ENCODE measurements around the gene CLCN2. TPM values are rescaled to one million over a fixed set of nuclear protein-coding genes. Genes with fewer than 3 reads are reported as not detected.

CLCN2 gene
- total RNA-seq, 1 experiment from 2014 or later: 20.2 TPM

DNA sequence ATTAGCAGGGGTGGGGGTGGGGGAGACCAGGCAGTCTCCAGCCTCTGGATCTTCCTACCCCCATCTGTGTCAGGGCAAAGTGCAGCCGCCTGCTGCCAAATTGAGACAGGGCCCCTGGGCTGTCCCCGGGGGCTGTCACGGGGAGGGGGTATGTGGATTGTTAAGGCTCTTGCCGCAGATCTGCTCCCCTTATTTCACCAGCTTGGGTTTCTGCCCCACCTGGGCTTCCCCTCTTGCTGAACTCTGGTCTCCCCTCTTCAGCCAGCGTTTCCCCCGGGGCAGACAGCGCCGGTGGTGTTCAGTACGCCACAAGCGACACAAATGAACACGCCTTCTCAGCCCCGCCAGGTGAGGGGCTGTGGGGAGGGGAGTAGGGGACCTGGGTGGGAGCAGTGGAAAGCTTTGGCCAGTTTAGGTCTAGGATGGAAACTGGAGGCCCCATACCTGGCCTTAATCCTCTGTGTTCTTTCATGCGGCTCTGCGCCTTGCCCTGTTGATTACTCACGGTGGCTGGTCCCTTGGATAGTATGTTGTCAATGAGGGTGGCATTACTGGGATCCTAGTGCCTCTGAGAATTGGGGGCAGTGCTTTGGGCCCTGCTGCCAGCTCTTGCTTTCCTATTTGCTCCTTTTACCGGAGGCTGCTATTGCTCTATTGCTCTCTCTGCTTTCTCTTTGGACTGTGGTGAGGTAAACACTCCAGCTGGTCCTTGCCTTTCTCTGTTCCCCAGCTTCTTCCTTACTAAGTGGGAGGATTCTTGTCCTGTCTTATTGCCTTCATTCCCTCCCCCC lies 45.3 kb downstream of the CLCN2 start:
- in situ Hi-C loops (cut with HindIII; ENCODE audit: low pct_unique_long_range_greater_than_20kb, low sequenced_read_pairs): no loop called here
- no peak for DNase-seq (ENCODE audit: low read depth)

GRCh38 chr3:184315543-184315867 lies 45.9 kb downstream of the CLCN2 start:
- DNase-seq (ENCODE audit: low read depth): no peak
- in situ Hi-C loops (cut with HindIII; ENCODE audit: low pct_unique_long_range_greater_than_20kb, low sequenced_read_pairs): no loop called here

DNA sequence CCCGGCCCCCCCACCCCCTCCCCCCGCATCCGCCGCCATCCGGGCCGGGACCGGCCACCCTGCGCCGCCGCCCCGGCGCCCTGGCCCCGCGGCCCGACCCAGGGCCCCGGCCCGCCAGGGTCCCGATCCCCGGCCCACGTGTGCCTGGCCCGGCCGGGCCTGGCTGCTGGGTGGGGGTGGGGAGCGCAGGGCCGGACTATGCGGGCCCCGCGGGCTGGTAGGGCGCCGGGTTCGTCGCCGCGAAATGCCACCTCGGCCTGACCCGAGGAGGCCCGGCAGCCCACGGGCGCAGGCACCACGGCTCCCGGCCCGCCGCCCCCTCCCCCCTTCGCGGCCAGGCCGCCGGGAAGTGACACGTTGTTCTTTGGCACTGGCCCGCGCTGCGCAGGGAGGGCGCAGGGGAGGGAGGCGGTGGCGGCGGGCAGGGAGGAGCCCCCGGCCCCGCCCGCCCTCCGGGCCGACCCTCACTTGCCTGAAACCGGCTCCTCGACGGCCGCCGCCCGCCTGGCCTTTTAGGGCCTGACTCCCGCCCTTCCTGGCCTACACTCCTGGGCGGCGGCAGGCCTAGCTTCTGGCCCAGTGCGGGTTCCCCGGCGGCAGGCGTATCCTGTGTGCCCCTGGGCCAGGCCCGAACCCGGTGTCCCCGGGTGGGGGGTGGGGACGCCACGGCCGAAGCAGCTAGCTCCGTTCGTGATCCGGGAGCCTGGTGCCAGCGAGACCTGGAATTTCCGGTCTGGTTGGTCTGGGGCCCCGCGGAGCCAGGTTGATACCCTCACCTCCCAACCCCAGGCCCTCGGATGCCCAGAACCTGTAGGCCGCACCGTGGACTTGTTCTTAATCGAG lies 46.5 kb downstream of the CLCN2 start:
- peak; percentile 66 for DNase-seq (ENCODE audit: low read depth)
- in situ Hi-C loops (cut with HindIII; ENCODE audit: low pct_unique_long_range_greater_than_20kb, low sequenced_read_pairs): no loop called here

- in situ Hi-C loops (cut with HindIII; ENCODE audit: low pct_unique_long_range_greater_than_20kb, low sequenced_read_pairs): no loop called here
- peak; percentile 91 for DNase-seq (ENCODE audit: low read depth)
Observed at GRCh38 chr3:184314363-184314699, 47.1 kb downstream of the CLCN2 start, which contains the start of gene EIF4G1. TSS of gene EIF4G1 (plus strand) at chr3:184314606. CDS start at chr3:184315797, 1,191 bp downstream.

- in situ Hi-C loops (cut with HindIII; ENCODE audit: low pct_unique_long_range_greater_than_20kb, low sequenced_read_pairs): no loop called here
- DNase-seq (ENCODE audit: low read depth): no peak
Observed at GRCh38 chr3:184311633-184312032, 49.8 kb downstream of the CLCN2 start.

- DNase-seq (ENCODE audit: low read depth): no peak
- in situ Hi-C loops (cut with HindIII; ENCODE audit: low pct_unique_long_range_greater_than_20kb, low sequenced_read_pairs): no loop called here
Observed at GRCh38 chr3:184308744-184309143, 52.7 kb downstream of the CLCN2 start.

GRCh38 chr3:184307915-184308314 lies 53.5 kb downstream of the CLCN2 start:
- no peak for DNase-seq (ENCODE audit: low read depth)
- in situ Hi-C loops (cut with HindIII; ENCODE audit: low pct_unique_long_range_greater_than_20kb, low sequenced_read_pairs): no loop called here

DNA sequence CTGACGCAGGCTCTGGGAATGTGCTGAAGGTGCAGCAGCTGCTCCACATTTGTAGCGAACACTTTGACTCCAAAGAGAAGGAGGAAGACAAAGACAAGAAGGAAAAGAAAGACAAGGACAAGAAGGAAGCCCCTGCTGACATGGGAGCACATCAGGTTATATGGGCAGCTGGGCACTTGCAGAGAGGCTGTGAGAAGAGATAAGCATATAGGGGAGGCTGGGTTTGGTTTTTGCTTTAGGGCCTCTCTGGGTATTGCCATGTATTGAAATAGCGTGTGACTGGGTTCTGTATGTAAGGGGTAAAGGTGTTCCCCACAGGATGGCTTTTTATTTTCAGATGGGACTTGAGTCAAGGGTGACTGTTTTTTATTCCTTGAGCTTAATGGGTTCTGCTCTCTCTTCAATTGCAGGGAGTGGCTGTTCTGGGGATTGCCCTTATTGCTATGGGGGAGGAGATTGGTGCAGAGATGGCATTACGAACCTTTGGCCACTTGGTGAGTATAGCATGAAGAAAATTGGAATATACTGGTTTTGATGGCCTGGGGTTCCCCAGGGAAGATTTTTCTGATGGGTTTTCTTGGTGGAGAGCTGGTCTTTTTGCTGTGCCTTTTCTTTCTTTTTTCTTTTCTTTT lies 54.9 kb downstream of the CLCN2 start:
- in situ Hi-C loops (cut with HindIII; ENCODE audit: low pct_unique_long_range_greater_than_20kb, low sequenced_read_pairs): no loop called here
- no peak for DNase-seq (ENCODE audit: low read depth)

- DNase-seq (ENCODE audit: low read depth): no peak
- in situ Hi-C loops (cut with HindIII; ENCODE audit: low pct_unique_long_range_greater_than_20kb, low sequenced_read_pairs): no loop called here
Observed at GRCh38 chr3:184305577-184305976, 55.8 kb downstream of the CLCN2 start.

DNA sequence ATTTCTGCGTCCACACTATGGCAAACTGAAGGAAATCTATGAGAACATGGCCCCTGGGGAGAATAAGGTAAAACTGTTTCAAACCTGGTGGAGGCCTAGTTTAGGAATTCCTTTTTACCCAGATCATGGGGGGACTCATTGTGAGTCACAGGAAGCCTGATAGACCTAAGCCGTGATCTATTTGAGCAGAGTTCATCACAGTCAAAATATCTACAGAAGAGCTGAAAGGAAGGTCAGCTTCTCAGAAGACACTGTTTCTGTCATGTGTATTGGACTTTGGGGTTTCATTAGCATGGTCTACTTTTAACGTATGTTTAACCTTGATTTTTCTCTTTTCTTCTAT lies 61.1 kb downstream of the CLCN2 start:
- DNase-seq (ENCODE audit: low read depth): no peak
- in situ Hi-C loops (cut with HindIII; ENCODE audit: low pct_unique_long_range_greater_than_20kb, low sequenced_read_pairs): no loop called here

DNA sequence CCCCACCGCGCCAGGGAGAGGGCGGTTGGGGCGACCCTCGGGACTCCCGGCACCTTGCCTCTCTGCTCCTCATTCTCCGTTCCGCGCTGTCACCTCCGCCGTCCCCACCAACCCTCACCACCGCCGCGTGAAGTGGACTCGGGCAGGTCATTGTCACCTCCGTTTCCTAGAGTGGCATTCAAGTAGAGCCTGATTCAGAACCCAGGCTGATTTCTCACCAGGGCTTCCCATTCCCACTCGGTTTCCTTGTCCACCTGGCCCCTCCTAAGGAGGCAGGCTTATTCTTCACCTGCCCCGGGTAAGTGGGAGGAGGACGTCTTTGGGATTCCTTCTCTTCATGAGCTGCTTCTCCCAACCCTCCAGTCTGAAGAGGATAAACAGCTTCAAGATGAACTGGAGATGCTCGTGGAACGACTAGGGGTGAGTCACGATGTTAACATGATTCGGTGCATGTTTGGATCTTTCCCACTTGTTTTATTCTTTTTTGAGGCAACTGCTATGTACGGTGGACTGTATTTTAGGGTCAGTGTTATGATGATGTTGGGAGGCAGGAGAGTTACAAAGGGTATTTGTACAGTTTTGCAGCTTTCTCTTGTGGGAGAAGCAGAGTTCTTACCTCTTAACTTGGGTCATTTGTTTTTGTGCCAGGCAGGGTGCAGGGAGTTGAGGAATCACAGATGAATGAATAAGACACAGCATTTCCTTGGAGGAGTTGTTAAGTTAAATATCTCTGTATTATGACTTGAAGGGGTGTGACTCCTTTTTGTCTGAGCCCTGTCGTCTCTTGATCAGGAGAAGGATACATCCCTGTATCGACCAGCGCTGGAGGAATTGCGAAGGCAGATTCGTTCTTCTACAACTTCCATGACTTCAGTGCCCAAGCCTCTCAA lies 61.7 kb downstream of the CLCN2 start:
- no peak for DNase-seq (ENCODE audit: low read depth)
- in situ Hi-C loops (cut with HindIII; ENCODE audit: low pct_unique_long_range_greater_than_20kb, low sequenced_read_pairs): no loop called here

- in situ Hi-C loops (cut with HindIII; ENCODE audit: low pct_unique_long_range_greater_than_20kb, low sequenced_read_pairs): no loop called here
- DNase-seq (ENCODE audit: low read depth): peak; percentile 91
Observed at GRCh38 chr3:184298759-184299487, 62.5 kb downstream of the CLCN2 start, which contains the start of gene PSMD2. TSS of gene PSMD2 (plus strand) at chr3:184299241. CDS start at chr3:184299267, 26 bp downstream.

DNA sequence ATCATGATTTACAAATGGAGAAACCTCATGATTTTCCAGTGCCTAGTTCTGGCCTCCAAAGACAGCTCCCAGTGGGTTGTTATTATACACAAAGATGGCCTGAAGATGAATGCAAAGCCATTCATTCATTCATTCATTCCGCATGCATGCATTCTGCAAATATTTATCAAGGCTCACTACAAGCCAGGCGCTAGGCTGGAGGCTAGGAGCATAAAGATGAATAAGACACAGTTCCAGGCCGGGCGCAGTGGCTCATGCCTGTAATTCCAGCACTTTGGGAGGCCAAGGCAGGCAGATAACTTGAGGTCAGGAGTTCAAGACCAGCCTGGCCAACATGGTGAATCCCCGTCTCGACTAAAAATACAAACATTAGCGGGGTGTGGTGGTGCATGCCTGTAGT lies 64.8 kb downstream of the CLCN2 start:
- in situ Hi-C loops (cut with HindIII; ENCODE audit: low pct_unique_long_range_greater_than_20kb, low sequenced_read_pairs): no loop called here
- no peak for DNase-seq (ENCODE audit: low read depth)

Other genes starting within 250 kb of the CLCN2 start
- gene EIF2B5, start 226.2 kb downstream of the CLCN2 start, total RNA-seq (2014; rRNA removed; shearing (Covaris generic); ENCODE audit: low replicate concordance): 43.1 and 50.5 TPM in 2 replicates
- 28.8 and 45.6 TPM in 2 replicates for gene DVL3, start 206.2 kb downstream of the CLCN2 start, total RNA-seq (2014; rRNA removed; shearing (Covaris generic); ENCODE audit: low replicate concordance)
- gene AP2M1, start 186.8 kb downstream of the CLCN2 start, total RNA-seq (2014; rRNA removed; shearing (Covaris generic); ENCODE audit: low replicate concordance): 712 and 818 TPM in 2 replicates
- 52.1 and 65.6 TPM in 2 replicates for gene ABCF3, start 175.4 kb downstream of the CLCN2 start, total RNA-seq (2014; rRNA removed; shearing (Covaris generic); ENCODE audit: low replicate concordance)
- 0.57 and 5.7 TPM in 2 replicates for gene VWA5B2, start 132.0 kb downstream of the CLCN2 start, total RNA-seq (2014; rRNA removed; shearing (Covaris generic); ENCODE audit: low replicate concordance)
- gene ALG3, start 112.6 kb downstream of the CLCN2 start, total RNA-seq (2014; rRNA removed; shearing (Covaris generic); ENCODE audit: low replicate concordance): 33.2 and 41.5 TPM in 2 replicates
- gene EEF1AKMT4, start 111.9 kb downstream of the CLCN2 start, total RNA-seq (2014; rRNA removed; shearing (Covaris generic); ENCODE audit: low replicate concordance): 17.4 and 19.1 TPM in 2 replicates
- not detected in 2 replicates for gene CAMK2N2, start 100.1 kb downstream of the CLCN2 start, total RNA-seq (2014; rRNA removed; shearing (Covaris generic); ENCODE audit: low replicate concordance)
- gene ECE2, start 85.6 kb downstream of the CLCN2 start, total RNA-seq (2014; rRNA removed; shearing (Covaris generic); ENCODE audit: low replicate concordance): not detected in 2 replicates
- gene PSMD2, start 62.4 kb downstream of the CLCN2 start, total RNA-seq (2014; rRNA removed; shearing (Covaris generic); ENCODE audit: low replicate concordance): 533 and 581 TPM in 2 replicates
- 250 and 257 TPM in 2 replicates for gene EIF4G1, start 47.0 kb downstream of the CLCN2 start, total RNA-seq (2014; rRNA removed; shearing (Covaris generic); ENCODE audit: low replicate concordance)
- 33.4 and 39.2 TPM in 2 replicates for gene FAM131A, start 24.0 kb downstream of the CLCN2 start, total RNA-seq (2014; rRNA removed; shearing (Covaris generic); ENCODE audit: low replicate concordance)
- gene POLR2H, start 105 bp upstream of the CLCN2 start, total RNA-seq (2014; rRNA removed; shearing (Covaris generic); ENCODE audit: low replicate concordance): 139 and 169 TPM in 2 replicates
- gene THPO, start 16.6 kb upstream of the CLCN2 start, total RNA-seq (2014; rRNA removed; shearing (Covaris generic); ENCODE audit: low replicate concordance): 0.61 TPM in 1 of 2 replicates, not detected in the other
- 0.84 TPM in 1 of 2 replicates, not detected in the other for gene CHRD, start 18.4 kb upstream of the CLCN2 start, total RNA-seq (2014; rRNA removed; shearing (Covaris generic); ENCODE audit: low replicate concordance)
- gene EPHB3, start 200.2 kb upstream of the CLCN2 start, total RNA-seq (2014; rRNA removed; shearing (Covaris generic); ENCODE audit: low replicate concordance): 0.20 TPM in 1 of 2 replicates, not detected in the other

All from Caki2 (cell line).